Cerebellar cortex (tissue), 1 donor: ENCODE results near the gene CCNY.
"Not testable (repeated sequence)": the region's sequence is repeated elsewhere in the genome, so short reads cannot be mapped to it uniquely, and the experiment has no call there.

Experiments used
- DNase-seq: peaks from one replicate; pipeline ENCODE4 v3.0.0-alpha.2; 2015; ENCODE audit warnings: low spot score

The CCNY gene

GRCh38 chr10:35354257-35354656, 17.9 kb downstream of the CCNY start:
- DNase-seq = not testable (repeated sequence)

DNA sequence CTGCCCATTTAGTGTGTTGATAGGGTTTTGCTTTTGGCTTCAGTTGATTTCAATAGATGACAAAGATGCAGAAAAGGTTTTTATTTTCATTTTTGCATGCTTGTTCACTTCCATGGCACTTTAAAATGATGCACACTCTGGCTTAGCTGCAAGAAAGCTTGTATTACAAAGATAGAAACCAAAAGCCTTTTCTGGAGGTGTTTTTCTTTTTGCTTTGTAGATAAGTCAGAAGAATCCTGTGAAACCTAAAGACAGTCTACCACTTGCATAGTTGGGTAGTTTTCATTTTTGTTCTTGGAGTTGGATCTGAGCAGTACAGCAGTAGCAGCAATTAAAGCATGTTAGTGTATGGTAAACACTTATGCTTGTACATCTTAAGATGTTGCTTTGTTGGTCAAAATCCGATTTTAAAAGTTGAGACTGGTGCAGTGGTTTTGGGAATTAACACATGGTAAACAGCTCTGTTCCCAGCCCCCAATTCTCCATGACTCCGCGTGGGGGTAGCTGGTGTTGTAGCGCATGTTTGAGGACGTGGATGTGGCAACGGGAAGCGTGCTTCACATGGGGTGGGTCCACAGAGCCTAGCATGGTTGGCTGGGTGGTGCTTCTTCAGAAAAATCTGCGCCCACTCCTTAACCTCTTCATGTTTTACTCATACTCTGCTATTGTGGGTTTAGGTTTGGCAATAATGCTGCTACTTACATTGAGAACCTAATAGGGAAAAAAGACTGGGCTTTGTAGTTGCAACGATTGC, 19.8 kb downstream of the CCNY start:
- DNase-seq = no peak

DNA sequence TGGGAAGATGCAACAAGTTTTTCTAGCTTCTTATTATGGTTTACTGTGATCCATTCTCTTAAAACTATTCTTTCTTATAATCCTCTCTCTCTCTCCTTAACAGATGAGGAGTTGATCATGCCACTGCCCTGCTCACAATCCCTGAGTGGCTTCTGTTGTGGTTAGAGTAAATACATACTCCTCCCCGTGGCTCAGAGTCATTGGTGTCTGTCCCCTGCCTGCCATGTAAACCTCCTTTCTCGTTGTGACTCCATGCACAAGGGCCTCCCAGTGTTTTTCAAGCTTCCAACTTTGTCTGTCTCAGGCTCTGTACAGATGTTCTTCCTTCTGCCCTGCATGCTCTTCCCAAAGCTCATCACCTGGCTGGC, 20.4 kb downstream of the CCNY start:
- no peak for DNase-seq

- no peak for DNase-seq
These were observed 22.7 kb downstream of the CCNY start for GRCh38 chr10:35359056-35359455.

DNA sequence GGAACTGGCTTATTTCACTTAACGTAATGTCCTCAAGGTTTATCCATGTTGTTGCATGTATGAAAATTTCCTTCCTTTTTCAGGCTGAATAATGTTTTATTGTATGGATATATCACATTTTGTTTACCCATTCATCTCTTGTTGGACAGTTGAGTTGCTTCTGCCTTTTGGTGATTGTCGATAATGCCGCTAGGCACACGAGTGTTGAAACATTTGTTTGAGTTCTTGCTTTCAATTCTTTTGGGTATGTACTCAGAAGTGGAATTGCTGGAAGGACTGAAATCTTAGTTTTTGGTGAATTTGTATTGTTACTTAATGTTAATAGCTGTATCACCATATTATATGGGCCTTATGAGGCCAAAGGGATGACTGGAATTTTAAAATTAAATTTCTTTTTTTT, 23.6 kb downstream of the CCNY start:
- DNase-seq = no peak

- no peak for DNase-seq
These were observed 26.5 kb downstream of the CCNY start for GRCh38 chr10:35362701-35363350.

GRCh38 chr10:35363587-35363986, 27.3 kb downstream of the CCNY start:
- DNase-seq = no peak

GRCh38 chr10:35364808-35365207, 28.5 kb downstream of the CCNY start:
- no peak for DNase-seq

DNA sequence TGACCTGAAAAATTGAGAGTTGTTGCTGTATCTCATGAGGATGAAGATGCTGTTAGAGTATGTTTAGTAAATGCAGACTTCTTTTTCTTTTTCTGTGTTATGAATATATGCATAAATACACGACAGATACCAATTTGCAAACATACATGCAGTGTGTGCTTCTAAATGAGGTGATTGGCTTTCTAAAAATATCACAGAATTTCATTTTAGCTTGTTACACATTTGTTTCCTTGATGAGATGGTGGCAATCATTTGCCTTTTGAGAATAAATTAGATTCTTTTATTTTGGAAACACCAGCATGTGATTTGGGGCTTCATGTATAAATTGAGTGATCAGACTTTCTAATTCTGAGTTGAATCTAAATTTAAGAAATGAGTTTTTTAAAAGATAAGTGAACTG, 29.7 kb downstream of the CCNY start:
- no peak for DNase-seq

- no peak for DNase-seq
These were observed 31.0 kb downstream of the CCNY start for GRCh38 chr10:35367107-35367859.

DNA sequence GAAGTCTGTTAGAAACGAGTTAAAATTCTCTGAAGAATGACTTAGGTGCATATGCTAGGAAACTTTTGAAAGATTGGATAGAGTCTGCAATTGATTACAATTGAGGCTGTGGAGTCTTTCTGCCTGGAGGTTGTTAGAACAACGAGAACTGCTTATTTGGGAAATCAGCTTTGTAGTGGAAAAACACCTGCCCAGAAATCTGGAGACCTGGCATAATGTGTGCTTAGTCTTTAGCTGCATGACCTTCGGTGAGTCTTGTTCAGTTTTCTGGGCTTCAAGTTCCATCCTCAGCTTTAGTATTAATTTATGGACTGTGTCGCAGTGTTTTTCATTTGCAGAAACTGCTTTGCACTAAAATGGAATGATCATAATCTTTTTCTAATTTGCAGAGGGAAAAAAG, 31.7 kb downstream of the CCNY start:
- DNase-seq = no peak

- DNase-seq = no peak
These were observed 32.3 kb downstream of the CCNY start for GRCh38 chr10:35368485-35369048.

GRCh38 chr10:35369049-35369611, 32.8 kb downstream of the CCNY start:
- no peak for DNase-seq

GRCh38 chr10:35371731-35372130, 35.4 kb downstream of the CCNY start:
- no peak for DNase-seq

GRCh38 chr10:35372329-35372728, 36.0 kb downstream of the CCNY start:
- no peak for DNase-seq

DNA sequence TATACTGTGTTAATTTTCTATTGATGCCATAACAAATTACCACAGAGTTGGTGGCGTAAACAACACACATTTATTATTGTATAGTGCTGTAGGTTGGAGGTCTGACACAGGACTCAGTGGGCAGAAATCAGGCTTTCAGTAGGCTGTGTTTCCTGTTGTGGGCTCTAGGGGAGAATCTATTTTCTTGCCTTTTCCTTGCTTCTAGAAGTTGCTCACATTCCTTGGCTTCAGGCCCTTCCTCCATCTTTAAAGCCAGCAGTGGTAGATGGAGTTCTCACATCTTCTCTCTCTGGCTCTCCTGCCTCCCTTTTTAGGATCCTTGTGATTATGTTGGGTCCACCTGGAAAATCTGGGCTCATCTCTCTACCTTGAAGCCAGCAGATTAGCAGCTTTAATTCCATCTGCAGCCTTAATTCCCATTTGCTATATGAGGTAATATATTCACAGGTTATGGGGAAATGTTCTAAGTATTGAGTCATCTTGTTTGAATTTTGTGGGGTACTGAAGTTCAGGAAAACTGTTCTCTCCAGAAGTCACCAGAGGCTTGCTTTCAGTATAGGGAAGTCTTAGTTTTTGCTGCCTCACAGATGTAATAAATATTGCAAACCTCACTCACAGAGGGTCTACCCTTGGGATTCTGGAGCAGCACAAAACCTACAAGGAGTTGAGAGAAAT, 38.9 kb downstream of the CCNY start:
- no peak for DNase-seq

DNA sequence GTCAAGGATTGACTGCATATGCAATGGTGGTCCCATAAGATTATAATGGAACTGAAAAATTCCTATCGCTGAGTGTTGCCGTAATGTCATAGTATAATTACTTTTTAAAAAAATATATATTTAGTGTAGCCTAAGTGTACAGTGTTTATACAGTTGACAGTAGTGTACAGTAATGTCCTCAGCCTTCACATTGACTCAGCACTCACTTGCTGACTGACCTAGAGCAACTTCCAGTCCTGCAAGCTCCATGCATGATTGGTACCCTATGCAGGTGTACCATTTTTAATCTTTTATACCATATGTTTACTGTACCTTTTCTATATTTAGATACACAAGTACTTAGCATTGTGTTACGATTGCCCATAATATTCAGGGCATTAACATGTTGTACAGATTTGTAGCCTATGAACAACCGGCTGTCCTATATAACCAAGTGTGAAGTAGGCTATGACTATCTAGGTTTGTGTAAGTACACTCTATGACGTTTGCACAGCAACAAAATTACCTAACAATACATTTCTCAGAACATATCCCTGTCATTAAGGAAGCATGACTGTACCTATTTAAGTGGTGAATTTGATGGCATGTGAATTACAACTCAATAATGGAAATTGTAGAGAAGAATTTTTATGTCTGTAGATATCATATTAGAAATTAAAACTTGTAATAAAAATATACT, 40.9 kb downstream of the CCNY start:
- DNase-seq = no peak

- no peak for DNase-seq
These were observed 42.4 kb downstream of the CCNY start for GRCh38 chr10:35378541-35379210.

DNA sequence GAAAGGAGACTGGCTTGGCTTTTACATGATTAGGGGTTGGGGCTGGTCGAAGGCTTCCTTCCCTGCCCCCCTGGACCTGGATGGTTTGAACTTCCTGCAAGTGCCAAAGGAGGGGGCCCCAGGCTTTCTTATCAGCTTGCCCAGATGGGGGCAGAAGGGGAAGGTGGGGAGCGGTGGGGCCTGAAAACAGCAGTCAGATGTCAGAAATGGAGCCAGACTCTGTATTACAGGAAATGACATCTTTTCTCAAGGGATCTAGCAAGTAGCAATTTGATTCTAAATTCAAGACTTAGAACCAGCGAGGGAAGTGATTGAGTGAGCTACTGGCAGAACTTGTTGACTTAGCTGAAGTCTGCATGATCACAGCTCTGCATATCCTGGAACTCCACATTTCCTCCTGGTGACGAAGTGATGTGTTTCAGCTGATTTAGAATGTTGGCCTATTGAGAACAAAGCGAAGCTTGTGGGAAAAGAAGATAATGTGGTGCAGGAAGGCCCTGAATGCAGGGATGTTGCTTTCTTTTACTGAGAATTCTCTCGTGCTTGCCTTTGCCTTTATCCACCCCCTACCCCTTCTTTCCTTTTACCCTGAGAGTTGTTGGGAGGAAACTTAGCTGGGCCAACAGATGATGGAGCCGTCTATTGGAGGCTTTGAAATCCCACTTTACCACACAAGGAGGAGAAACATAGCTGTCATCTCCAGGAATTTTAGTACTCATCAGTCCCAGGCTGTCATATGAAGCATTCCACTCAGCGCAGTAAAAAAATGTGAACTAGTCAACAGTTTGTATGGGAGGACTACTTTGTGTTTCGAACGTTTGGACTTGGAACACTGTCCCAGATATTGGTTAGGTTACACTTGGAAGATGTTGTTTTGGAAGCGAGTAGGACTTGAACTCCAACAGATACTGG, 43.2 kb downstream of the CCNY start:
- DNase-seq = no peak

- no peak for DNase-seq
These were observed 45.8 kb downstream of the CCNY start for GRCh38 chr10:35382096-35382495.
